ENCODE data around the gene SPAG9.

DNA sequence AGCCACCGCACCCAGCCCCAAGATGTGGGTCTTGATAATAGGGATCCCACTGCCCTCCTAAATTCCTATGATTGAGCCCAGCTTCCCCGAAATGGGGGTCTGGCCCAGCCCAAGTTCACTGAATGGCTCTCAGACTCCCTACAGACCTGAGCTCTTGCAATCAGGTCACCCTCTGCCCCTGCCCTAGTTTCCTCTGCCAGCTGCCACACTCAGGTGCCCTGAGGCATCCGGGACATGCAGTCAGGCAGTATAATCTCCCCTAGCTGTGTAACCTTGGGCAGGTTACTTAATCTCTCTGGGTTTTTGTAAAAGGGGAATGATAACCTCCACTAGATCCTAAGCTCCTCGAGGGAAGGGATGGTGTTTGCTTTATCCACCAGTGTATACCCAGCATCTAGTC is 193.4 kb downstream of the SPAG9 start:
- TF ChIP-seq, protein P1, sequence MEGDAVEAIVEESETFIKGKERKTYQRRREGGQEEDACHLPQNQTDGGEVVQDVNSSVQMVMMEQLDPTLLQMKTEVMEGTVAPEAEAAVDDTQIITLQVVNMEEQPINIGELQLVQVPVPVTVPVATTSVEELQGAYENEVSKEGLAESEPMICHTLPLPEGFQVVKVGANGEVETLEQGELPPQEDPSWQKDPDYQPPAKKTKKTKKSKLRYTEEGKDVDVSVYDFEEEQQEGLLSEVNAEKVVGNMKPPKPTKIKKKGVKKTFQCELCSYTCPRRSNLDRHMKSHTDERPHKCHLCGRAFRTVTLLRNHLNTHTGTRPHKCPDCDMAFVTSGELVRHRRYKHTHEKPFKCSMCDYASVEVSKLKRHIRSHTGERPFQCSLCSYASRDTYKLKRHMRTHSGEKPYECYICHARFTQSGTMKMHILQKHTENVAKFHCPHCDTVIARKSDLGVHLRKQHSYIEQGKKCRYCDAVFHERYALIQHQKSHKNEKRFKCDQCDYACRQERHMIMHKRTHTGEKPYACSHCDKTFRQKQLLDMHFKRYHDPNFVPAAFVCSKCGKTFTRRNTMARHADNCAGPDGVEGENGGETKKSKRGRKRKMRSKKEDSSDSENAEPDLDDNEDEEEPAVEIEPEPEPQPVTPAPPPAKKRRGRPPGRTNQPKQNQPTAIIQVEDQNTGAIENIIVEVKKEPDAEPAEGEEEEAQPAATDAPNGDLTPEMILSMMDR (tag by site-specific recombination; IDR thresholded peaks at IDR 0.05), result no peak
- TF ChIP-seq TCF7L2 (IDR thresholded peaks at IDR 0.05; ENCODE audit: borderline replicate concordance, low read depth, low read length), result no peak
- TF ChIP-seq, protein P2, sequence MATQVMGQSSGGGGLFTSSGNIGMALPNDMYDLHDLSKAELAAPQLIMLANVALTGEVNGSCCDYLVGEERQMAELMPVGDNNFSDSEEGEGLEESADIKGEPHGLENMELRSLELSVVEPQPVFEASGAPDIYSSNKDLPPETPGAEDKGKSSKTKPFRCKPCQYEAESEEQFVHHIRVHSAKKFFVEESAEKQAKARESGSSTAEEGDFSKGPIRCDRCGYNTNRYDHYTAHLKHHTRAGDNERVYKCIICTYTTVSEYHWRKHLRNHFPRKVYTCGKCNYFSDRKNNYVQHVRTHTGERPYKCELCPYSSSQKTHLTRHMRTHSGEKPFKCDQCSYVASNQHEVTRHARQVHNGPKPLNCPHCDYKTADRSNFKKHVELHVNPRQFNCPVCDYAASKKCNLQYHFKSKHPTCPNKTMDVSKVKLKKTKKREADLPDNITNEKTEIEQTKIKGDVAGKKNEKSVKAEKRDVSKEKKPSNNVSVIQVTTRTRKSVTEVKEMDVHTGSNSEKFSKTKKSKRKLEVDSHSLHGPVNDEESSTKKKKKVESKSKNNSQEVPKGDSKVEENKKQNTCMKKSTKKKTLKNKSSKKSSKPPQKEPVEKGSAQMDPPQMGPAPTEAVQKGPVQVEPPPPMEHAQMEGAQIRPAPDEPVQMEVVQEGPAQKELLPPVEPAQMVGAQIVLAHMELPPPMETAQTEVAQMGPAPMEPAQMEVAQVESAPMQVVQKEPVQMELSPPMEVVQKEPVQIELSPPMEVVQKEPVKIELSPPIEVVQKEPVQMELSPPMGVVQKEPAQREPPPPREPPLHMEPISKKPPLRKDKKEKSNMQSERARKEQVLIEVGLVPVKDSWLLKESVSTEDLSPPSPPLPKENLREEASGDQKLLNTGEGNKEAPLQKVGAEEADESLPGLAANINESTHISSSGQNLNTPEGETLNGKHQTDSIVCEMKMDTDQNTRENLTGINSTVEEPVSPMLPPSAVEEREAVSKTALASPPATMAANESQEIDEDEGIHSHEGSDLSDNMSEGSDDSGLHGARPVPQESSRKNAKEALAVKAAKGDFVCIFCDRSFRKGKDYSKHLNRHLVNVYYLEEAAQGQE (tag by site-specific recombination; IDR thresholded peaks at IDR 0.05), result no peak
- TF ChIP-seq ZNF660 (tag by site-specific recombination; IDR thresholded peaks at IDR 0.05), result no peak
- TF ChIP-seq KLF7 (tag by site-specific recombination; IDR thresholded peaks at IDR 0.05; ENCODE audit: borderline replicate concordance), result no peak
- TF ChIP-seq, protein P3, sequence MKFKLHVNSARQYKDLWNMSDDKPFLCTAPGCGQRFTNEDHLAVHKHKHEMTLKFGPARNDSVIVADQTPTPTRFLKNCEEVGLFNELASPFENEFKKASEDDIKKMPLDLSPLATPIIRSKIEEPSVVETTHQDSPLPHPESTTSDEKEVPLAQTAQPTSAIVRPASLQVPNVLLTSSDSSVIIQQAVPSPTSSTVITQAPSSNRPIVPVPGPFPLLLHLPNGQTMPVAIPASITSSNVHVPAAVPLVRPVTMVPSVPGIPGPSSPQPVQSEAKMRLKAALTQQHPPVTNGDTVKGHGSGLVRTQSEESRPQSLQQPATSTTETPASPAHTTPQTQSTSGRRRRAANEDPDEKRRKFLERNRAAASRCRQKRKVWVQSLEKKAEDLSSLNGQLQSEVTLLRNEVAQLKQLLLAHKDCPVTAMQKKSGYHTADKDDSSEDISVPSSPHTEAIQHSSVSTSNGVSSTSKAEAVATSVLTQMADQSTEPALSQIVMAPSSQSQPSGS (tag by site-specific recombination; IDR thresholded peaks at IDR 0.05; ENCODE audit: low read depth), result no peak
- TF ChIP-seq HOXA7 (CRISPR knock-in tag; IDR thresholded peaks at IDR 0.05; ENCODE audit: borderline replicate concordance), result no peak
- no peak for TF ChIP-seq ZNF140 (tag by site-specific recombination; IDR thresholded peaks at IDR 0.05)
- TF ChIP-seq ZNF223 (tag by site-specific recombination; IDR thresholded peaks at IDR 0.05), result no peak
- TF ChIP-seq ZNF266 (tag by site-specific recombination; IDR thresholded peaks at IDR 0.05; ENCODE audit: low read depth), result no peak
